Measurements from ENCODE around the gene CLEC1A.

- no peak for TF ChIP-seq CTCF (IDR thresholded peaks at IDR 0.05)
- TF ChIP-seq POLR2A (IDR thresholded peaks at IDR 0.05): no peak
These were observed 2.3 kb upstream of the CLEC1A start for GRCh38 chr12:10101042-10101579.

Measured in uterus (tissue), 2 donors.